GM18508 (cell line): Measurements from ENCODE around the gene CXorf65.

Source experiments
- ATAC-seq: cut with Tn5 transposase; IDR thresholded peaks from one replicate; pipeline ENCODE4 v1.9.1; 2021; ENCODE audit warnings: moderate number of reproducible peaks; ENCODE audit not compliant: insufficient read depth, unreplicated experiment

Gene CXorf65

DNA sequence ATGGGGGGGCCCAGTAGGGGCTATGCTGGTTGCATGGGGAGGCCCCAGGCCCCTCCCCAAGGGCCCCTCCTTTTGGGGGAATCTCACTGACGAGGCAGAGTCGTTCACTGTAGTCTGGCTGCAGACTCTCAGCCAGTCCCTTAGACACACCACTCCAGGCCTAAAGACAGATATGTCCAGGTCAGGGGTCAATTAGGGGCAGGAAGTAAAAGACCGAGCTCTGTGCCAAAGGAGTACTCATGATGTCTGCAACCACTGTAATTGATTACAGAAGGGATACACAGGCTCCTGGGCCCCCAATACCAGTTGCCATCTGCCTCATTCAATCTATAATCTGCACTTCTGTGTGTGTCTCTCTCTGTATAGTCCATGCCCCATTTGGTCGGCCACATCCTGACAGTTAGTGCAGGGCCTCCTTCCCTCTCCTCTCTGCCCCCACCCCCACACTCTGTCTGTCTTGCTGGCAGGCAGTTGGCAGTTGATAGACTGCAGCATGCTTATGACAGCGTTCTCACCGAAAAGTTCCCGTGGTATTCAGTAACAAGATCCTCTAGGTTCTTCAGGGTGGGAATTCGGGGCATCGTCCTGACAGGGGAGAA is 1.3 kb upstream of the CXorf65 start:
- ATAC-seq = no peak

- no peak for ATAC-seq
Measured at GRCh38 chrX:71107245-71107644, 705 bp upstream of the CXorf65 start.

DNA sequence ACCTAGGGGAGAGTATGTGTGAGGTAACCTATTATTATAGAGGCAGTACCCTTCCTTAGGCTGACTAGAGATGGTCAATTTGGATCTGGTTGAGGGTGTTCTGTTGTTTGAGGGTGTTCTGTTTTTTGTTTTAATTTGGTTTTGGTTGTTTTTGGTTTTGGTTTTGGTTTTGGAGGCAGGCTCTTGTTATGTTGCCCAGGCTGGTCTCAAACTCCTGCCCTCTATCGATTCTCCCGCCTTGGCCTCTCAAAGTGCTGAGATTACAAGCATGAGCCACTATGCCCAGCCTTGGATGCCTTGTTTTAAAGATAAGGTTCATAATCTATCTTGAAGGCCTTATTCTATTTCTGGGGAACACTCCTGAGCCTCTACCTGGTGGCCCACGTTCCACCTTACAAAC is 912 bp downstream of the CXorf65 start:
- ATAC-seq = no peak

DNA sequence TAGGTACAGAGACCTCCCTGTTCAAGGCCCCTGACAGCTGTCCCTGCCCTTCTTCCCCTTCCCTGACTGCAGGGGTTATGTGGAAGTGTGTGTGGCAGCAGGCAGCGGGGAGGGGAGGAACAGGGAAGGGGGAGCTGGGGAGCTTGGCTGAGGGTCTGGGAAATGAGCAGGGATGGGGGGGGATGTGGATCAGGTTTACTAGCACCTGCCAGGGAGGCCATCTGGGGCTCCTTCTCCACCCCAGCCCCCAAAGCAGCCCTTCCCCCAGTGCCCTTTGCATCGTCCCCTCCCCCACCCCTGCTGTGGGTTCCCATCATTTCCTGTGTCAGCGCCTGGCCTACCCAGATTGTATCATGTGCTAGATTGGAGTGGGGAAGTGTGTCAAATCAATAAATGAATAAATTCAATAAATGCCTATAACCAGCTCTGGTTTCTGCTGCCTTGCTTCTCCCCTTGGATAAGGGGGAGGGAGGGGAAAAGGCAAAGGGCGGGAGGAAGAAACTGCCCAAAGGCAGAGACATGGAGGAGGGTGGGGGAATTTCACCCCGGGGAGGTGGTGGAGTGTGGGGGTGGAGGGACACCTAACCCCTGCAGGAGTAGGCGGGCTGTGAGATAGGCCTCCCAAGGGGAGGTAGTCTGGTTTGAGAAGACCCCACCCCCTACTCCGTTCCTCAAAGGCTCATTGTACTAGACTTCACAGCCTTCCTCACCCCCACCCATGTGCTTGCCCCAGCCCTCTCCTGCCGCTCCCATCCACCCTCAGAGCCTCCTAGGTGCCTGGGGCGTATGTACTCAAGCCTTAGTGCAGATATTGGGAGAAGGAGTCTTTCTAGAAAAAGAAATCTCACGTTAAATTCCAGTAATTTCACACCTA is 3.2 kb downstream of the CXorf65 start:
- no peak for ATAC-seq

GRCh38 chrX:71102292-71102691 is 4.2 kb downstream of the CXorf65 start:
- ATAC-seq = no peak

GRCh38 chrX:71100581-71101505 is 5.7 kb downstream of the CXorf65 start:
- ATAC-seq = no peak

GRCh38 chrX:71099736-71100135 is 6.8 kb downstream of the CXorf65 start:
- no peak for ATAC-seq

DNA sequence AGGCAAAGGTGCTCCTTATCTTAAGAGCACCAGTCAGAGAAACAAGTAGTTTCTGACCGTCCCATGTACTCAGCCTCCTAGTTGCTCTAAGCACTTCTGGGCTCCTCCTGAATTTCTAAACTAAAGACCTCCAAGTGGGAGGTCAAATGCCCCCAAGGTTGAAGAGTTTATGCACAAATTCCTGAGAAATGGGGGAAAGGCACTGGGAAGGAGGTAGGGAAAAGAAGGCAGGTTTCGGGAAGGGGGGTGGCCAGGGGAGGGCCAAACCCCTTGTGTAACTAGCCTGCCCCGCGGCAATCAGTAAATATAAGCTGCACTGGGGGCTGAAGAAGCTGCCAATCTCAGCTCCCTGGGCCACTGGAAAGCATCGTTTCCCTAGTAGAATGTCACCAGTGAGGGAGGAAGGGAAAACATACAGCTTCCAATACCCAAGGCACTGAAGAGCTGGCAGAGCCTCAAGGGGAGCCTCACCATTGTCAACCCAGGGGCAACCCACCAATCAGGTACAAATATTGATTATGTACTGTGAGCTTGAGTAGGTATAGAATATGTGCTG is 7.5 kb downstream of the CXorf65 start:
- ATAC-seq = no peak

- no peak for ATAC-seq
Measured at GRCh38 chrX:71098302-71098701, 8.2 kb downstream of the CXorf65 start.

DNA sequence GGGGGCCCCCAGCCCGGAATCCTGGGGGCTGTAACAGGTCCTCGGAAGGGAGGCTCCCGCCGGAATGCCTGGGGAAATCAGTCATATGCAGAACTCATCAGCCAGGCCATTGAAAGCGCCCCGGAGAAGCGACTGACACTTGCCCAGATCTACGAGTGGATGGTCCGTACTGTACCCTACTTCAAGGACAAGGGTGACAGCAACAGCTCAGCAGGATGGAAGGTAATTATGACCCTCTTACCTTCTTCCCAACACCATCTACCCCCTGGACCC is 9.8 kb downstream of the CXorf65 start:
- no peak for ATAC-seq

- ATAC-seq = no peak
Measured at GRCh38 chrX:71095981-71096759, 10.4 kb downstream of the CXorf65 start.

DNA sequence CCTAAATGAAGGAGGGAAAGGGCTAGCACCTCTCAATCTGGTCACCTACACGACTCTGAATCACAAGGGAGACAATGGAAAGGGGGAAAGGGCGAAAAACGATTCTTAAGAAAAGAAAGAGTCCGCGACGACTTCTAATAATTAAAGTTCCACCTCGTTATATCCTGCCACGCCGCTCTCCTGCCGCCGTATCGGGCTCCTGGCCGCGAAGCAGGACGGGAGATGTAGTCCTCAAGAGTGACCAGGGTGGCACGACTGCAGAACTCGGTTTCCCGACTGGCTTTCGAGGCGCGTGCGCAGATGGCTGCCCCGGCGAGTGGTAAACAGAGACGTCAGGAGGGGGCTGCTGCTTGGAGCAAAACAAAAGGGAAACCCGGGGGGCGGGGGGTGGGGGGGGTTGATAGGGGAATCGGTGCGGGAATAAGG is 11.0 kb downstream of the CXorf65 start, which contains the start of gene FOXO4:
TSS of gene FOXO4 (plus strand) at position 297 of the 426 bp plus-strand sequence. CDS start 678 bp downstream, outside the sequence.
- ATAC-seq = no peak

DNA sequence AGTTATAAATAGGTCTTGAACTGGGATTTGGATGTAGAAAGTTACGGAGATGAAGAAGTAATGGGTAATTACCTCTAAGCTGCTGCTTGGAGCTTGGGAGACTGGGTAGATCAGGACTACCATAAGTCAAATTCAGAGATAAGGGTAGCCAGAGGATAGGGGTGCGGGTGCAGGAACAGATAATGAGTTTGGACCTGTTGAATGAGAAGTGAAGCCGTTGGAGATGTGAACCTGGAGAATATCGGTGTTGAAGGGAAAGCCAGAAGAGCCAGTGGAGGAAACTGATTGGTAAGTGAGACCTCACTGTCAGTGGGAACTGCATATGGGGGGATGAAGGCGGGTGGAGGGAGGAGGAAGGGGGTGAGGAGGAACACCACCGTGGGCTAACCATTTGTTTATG is 11.5 kb downstream of the CXorf65 start:
- ATAC-seq = no peak

DNA sequence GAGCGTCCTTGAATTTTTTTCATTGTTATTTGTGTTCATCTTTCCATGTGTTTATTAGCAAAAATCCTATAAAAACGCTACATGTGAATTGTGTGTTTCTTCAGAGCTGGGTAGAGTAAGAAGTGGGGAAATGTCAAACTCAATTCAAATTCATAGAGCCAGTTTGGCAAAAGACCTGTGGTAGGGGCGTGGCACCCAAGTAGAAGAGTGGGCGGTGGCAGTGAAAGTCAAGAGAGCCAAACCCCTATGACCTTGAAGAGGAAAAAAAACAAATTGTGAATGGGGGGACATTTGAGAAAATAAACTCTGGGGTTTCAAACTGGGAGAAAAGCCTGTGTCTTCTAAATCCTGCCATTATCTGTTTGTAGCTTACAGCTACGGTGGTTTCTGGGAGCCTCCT is 15.3 kb downstream of the CXorf65 start:
- ATAC-seq = no peak

DNA sequence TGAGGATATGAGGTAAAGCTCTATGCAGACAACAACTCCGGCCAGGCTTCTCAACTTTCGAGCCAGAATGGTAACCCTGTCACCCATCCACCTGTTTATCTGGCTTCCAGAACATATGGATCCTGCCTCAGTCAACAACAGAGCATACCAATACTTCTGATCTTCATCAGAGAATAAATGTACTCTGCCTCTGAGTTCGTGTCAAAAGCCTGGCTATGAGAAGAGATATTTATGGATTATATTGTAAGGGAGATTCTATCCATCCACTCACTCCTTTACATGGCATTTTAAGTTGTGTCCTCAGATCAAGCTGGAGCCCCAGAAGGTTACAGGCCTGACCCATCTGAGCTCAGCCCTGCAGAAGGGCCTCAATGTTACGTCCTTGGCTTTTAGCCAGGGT is 20.6 kb downstream of the CXorf65 start:
- no peak for ATAC-seq

DNA sequence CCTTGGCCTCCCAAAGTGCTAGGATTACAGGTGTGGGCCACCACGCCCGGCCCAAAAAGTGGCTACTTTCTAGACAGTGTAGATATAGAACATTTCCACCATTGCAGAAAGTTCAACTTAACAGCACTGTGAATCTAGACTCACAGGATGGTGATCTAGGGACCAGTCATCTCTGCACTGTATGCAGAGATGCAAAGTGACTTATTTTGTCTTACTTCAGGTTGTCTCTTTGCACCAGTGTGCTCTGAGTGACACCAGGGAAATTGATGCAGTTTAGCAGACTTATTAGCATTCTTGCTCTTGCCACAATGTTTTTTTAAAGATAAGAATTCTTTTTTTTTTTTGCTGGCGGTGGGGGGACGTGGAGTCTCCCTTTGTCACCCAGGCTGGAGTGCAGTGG is 23.7 kb downstream of the CXorf65 start:
- ATAC-seq = no peak

GRCh38 chrX:71082124-71082647 is 24.4 kb downstream of the CXorf65 start:
- no peak for ATAC-seq

- no peak for ATAC-seq
Measured at GRCh38 chrX:71081330-71082123, 25.0 kb downstream of the CXorf65 start.

DNA sequence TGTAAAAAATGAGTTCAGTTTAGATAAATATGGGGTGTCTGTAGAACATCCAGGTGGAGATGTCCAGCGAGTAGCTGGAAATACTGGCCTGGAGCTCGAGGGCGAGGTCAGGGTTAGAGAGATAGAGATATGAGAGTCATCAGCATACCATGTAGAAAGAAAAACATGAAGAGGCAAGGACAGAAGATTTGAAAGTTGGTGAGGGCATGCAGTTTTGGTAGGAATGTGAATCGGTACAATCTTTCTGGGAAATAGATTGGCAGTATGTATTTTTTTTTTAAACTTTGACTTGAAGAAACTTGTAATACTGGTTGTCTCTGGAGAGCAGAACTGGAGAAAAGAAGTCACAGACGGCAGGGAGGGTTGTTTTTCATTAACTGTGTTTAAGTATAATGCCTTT is 36.0 kb downstream of the CXorf65 start:
- no peak for ATAC-seq
